HCT116 (cell line): Measurements from ENCODE around the gene PHLDA1.

Experiments used
- EZH2 ChIP-seq: fragments of 200-600 bp; sonication (generic); IDR thresholded peaks from 2 replicates; pipeline ENCODE4 v1.6.1; 2017; ENCODE audit warnings: antibody characterized with exemption, mixed run types
- EZH2phosphoT487 ChIP-seq: fragments of 200-600 bp; IDR thresholded peaks from 2 replicates; pipeline ENCODE4 v1.6.1; 2018; ENCODE audit warnings: antibody characterized with exemption, borderline replicate concordance
- POLR2A ChIP-seq: IDR thresholded peaks from 2 replicates; pipeline ENCODE4 v1.7.0; 2011; ENCODE audit warnings: borderline replicate concordance; ENCODE audit not compliant: insufficient read depth, insufficient read length; ENCODE audit errors: extremely low read depth
- POLR2AphosphoS5 ChIP-seq: IDR thresholded peaks from 2 replicates; pipeline ENCODE4 v1.6.1; 2011; ENCODE audit warnings: mild to moderate bottlenecking, low read depth, low read length, moderate library complexity
- SIN3A ChIP-seq: IDR thresholded peaks from 2 replicates; pipeline ENCODE4 v1.6.1; 2012; ENCODE audit warnings: low read depth
- ZFX ChIP-seq: fragments of 450-650 bp; IDR thresholded peaks from 2 replicates; pipeline ENCODE4 v1.6.1; 2017
- TF ChIP-seq, protein P1 (sequence below), 3 experiments: fragments of 200-600 bp in 1 of 3; sonication (generic) in 1 of 3; IDR thresholded peaks in 2 of 3; conservative IDR thresholded peaks in 1 of 3; 2 replicates each; pipeline ENCODE4 v1.5.1; 2012 to 2017; ENCODE audit warnings: low read depth in 2 of 3, low read length in 2 of 3, antibody characterized with exemption in 1 of 3, borderline replicate concordance in 1 of 3, control low read depth in 1 of 3, mild to moderate bottlenecking in 1 of 3, mixed read lengths in 1 of 3, mixed run types in 1 of 3, moderate library complexity in 1 of 3; ENCODE audit not compliant: insufficient read depth in 1 of 3
- TF ChIP-seq, protein P2 (sequence below): IDR thresholded peaks from 2 replicates; pipeline ENCODE4 v1.6.1; 2012; ENCODE audit warnings: low read depth
- TF ChIP-seq, protein P3 (sequence below): IDR thresholded peaks from 2 replicates; pipeline ENCODE4 v1.6.1; 2012

DNA sequence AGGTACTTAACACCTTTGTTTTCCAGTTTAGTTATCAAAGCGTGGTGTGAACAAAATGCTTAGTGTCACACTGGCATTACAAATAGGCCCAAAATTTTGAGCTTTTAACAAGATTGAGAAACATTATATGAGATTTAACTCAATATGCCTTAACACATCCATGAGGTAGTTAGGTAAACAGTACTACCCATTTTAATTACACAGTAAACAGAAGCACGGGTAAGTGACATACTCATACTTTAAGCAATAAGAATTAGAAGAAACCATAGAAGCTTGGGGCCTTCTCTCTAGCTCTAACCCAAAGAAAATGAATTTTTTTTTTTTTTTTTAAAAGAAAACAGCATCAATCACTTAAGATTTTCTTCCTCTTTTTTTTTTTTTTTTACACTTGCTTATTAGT is 15.5 kb upstream of the PHLDA1 start:
- TF ChIP-seq, protein P1, sequence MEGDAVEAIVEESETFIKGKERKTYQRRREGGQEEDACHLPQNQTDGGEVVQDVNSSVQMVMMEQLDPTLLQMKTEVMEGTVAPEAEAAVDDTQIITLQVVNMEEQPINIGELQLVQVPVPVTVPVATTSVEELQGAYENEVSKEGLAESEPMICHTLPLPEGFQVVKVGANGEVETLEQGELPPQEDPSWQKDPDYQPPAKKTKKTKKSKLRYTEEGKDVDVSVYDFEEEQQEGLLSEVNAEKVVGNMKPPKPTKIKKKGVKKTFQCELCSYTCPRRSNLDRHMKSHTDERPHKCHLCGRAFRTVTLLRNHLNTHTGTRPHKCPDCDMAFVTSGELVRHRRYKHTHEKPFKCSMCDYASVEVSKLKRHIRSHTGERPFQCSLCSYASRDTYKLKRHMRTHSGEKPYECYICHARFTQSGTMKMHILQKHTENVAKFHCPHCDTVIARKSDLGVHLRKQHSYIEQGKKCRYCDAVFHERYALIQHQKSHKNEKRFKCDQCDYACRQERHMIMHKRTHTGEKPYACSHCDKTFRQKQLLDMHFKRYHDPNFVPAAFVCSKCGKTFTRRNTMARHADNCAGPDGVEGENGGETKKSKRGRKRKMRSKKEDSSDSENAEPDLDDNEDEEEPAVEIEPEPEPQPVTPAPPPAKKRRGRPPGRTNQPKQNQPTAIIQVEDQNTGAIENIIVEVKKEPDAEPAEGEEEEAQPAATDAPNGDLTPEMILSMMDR (IDR thresholded peaks at IDR 0.05 in 2 of 3, conservative IDR thresholded peaks at IDR 0.05 in 1 of 3; ENCODE audit: borderline replicate concordance in 1 of 3, insufficient read depth in 1 of 3, low read depth in 2 of 3, low read length in 2 of 3), result no peak
- TF ChIP-seq POLR2A (no peak), ZFX (no peak), POLR2AphosphoS5 (no peak), SIN3A (no peak), EZH2 (no peak), EZH2phosphoT487 (no peak)
- TF ChIP-seq, protein P2, sequence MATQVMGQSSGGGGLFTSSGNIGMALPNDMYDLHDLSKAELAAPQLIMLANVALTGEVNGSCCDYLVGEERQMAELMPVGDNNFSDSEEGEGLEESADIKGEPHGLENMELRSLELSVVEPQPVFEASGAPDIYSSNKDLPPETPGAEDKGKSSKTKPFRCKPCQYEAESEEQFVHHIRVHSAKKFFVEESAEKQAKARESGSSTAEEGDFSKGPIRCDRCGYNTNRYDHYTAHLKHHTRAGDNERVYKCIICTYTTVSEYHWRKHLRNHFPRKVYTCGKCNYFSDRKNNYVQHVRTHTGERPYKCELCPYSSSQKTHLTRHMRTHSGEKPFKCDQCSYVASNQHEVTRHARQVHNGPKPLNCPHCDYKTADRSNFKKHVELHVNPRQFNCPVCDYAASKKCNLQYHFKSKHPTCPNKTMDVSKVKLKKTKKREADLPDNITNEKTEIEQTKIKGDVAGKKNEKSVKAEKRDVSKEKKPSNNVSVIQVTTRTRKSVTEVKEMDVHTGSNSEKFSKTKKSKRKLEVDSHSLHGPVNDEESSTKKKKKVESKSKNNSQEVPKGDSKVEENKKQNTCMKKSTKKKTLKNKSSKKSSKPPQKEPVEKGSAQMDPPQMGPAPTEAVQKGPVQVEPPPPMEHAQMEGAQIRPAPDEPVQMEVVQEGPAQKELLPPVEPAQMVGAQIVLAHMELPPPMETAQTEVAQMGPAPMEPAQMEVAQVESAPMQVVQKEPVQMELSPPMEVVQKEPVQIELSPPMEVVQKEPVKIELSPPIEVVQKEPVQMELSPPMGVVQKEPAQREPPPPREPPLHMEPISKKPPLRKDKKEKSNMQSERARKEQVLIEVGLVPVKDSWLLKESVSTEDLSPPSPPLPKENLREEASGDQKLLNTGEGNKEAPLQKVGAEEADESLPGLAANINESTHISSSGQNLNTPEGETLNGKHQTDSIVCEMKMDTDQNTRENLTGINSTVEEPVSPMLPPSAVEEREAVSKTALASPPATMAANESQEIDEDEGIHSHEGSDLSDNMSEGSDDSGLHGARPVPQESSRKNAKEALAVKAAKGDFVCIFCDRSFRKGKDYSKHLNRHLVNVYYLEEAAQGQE, result no peak
- TF ChIP-seq, protein P3, sequence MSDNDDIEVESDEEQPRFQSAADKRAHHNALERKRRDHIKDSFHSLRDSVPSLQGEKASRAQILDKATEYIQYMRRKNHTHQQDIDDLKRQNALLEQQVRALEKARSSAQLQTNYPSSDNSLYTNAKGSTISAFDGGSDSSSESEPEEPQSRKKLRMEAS, result no peak
